GM12878 (cell line): ENCODE results near the gene SLC22A3. TPM values are rescaled to one million over a fixed set of nuclear protein-coding genes. Genes with fewer than 3 reads are reported as not detected.

ENCODE experiments used
- ATAC-seq: fragments of 200-7000 bp; cut with Tn5 transposase; 3 replicates; pipeline ENCODE4 v1.9.1; 2020; ENCODE audit warnings: mild to moderate bottlenecking, moderate library complexity
- BruUV-seq: library from RNA; stranded (reverse); fragments of 400-500 nt; replicated peaks from 2 replicates; lab custom pipeline; 2021; lab: Mats Ljungman, UMichigan
- CTCF ChIA-PET: fragments of 300-600 bp; sonication (Branson Sonifier 250); formaldehyde crosslinking; extraction: SDS; loops from one replicate; lab custom pipeline; 2021; ENCODE audit warnings: inconsistent platforms; lab: Yijun Ruan, JAX
- POLR2A ChIA-PET: fragments of 350-600 bp; formaldehyde crosslinking; extraction: SDS; loops from one replicate; lab custom pipeline; 2021; ENCODE audit warnings: inconsistent platforms; lab: Charles Lee
- RAD21 ChIA-PET: fragments of 300-600 bp; sonication (Branson Sonifier 250); formaldehyde crosslinking; loops from one replicate; lab custom pipeline; 2023; ENCODE audit warnings: antibody characterized with exemption; ENCODE audit not compliant: unreplicated experiment; lab: Charles Lee
- SMC1A ChIA-PET: fragments of 300-600 bp; sonication (Branson Sonifier 250); formaldehyde crosslinking; loops from one replicate; lab custom pipeline; 2023; ENCODE audit not compliant: unreplicated experiment, uncharacterized antibody; lab: Charles Lee
- DNase-seq: peaks from one replicate; pipeline ENCODE4 v3.0.0-alpha.2; 2011; ENCODE audit warnings: low read depth, low spot score
- FAIRE-seq: peaks from 3 replicates; lab custom pipeline; 2011; peaks lifted over from hg19 to GRCh38; lab: Jason Lieb, UNC
- H2AFZ ChIP-seq: 2 replicates; pipeline ENCODE4 v1.6.0; 2011; ENCODE audit warnings: low read depth, low read length, control low read depth; ENCODE audit not compliant: control insufficient read depth
- H3K27ac ChIP-seq: 2 replicates; pipeline ENCODE4 v1.5.1; 2011; ENCODE audit warnings: control low read depth; ENCODE audit not compliant: control insufficient read depth, insufficient read depth
- H3K27me3 ChIP-seq, 2 experiments: replicated peaks in 1 of 2; 2 replicates each; pipeline versions ENCODE4 v1.6.0 to v1.6.1; 2011; ENCODE audit warnings: low read length in 1 of 2; ENCODE audit not compliant: control insufficient read depth in 2 of 2, insufficient read depth in 2 of 2
- H3K36me3 ChIP-seq, 2 experiments: 2 replicates each; pipeline ENCODE4 v1.5.1; 2011; ENCODE audit warnings: low read length in 1 of 2; ENCODE audit not compliant: control insufficient read depth in 2 of 2, insufficient read depth in 2 of 2
- H3K4me1 ChIP-seq: 2 replicates; pipeline ENCODE4 v1.6.1; 2011; ENCODE audit warnings: mild to moderate bottlenecking, low read length, moderate library complexity, mixed read lengths; ENCODE audit not compliant: control insufficient read depth, insufficient read depth
- H3K4me2 ChIP-seq: 2 replicates; pipeline ENCODE4 v1.6.0; 2011; ENCODE audit warnings: control low read depth; ENCODE audit not compliant: control insufficient read depth, insufficient read depth
- H3K4me3 ChIP-seq: fragments of 200-600 bp; sonication (generic); 2 replicates; pipeline ENCODE4 v1.5.1; 2016
- H3K79me2 ChIP-seq: 2 replicates; pipeline ENCODE4 v1.6.0; 2011; ENCODE audit warnings: low read length; ENCODE audit not compliant: control insufficient read depth, insufficient read depth
- H3K9ac ChIP-seq: 2 replicates; pipeline ENCODE4 v1.8.0; 2011; ENCODE audit warnings: low read length, control low read depth, mixed read lengths; ENCODE audit not compliant: control insufficient read depth, insufficient read depth
- H3K9me3 ChIP-seq: replicated peaks from 3 replicates; pipeline ENCODE4 v1.5.1; 2011; ENCODE audit warnings: mild to moderate bottlenecking, low read length; ENCODE audit not compliant: control insufficient read depth, insufficient read depth
- H4K20me1 ChIP-seq: 2 replicates; pipeline ENCODE4 v1.6.0; 2011; ENCODE audit not compliant: control insufficient read depth, insufficient read depth
- CHD4 ChIP-seq: fragments of 200-600 bp; sonication (generic); IDR thresholded peaks from 2 replicates; pipeline ENCODE4 v1.6.1; 2016; ENCODE audit warnings: mild to moderate bottlenecking
- CREB1 ChIP-seq: IDR thresholded peaks from 2 replicates; pipeline ENCODE4 v1.6.1; 2012; ENCODE audit warnings: low read depth, mild to moderate bottlenecking, inconsistent platforms
- CREM ChIP-seq: IDR thresholded peaks from 2 replicates; pipeline ENCODE4 v1.6.1; 2014; ENCODE audit warnings: antibody characterized with exemption, low read depth
- EP300 ChIP-seq, 2 experiments: fragments of 150-350 bp in 1 of 2; IDR thresholded peaks; 2 replicates each; pipeline ENCODE4 v1.6.1; 2011 to 2012; ENCODE audit warnings: low read depth in 2 of 2, low read length in 2 of 2, borderline replicate concordance in 1 of 2, improper control_type of control experiment in 1 of 2, inconsistent platforms in 1 of 2; ENCODE audit not compliant: control insufficient read depth in 1 of 2
- ETV6 ChIP-seq, 2 experiments: fragments of 450-650 bp in 1 of 2; IDR thresholded peaks in 1 of 2; conservative IDR thresholded peaks in 1 of 2; 2 replicates each; pipeline ENCODE4 v1.6.1; 2014; ENCODE audit warnings: antibody characterized with exemption in 1 of 2, borderline replicate concordance in 1 of 2, low read depth in 1 of 2, mild to moderate bottlenecking in 1 of 2, moderate library complexity in 1 of 2
- FOXK2 ChIP-seq: fragments of 450-650 bp; IDR thresholded peaks from 2 replicates; pipeline ENCODE4 v1.6.1; 2017; ENCODE audit warnings: mild to moderate bottlenecking, moderate library complexity
- GATAD2B ChIP-seq: fragments of 450-650 bp; conservative IDR thresholded peaks from 2 replicates; pipeline ENCODE4 v1.6.1; 2017; ENCODE audit warnings: low read depth, mild to moderate bottlenecking, moderate library complexity
- IRF4 ChIP-seq: IDR thresholded peaks from 2 replicates; pipeline ENCODE4 v1.6.1; 2011; ENCODE audit warnings: low read depth, low read length
- NBN ChIP-seq: fragments of 450-650 bp; IDR thresholded peaks from 2 replicates; pipeline ENCODE4 v1.6.1; 2016
- RBBP5 ChIP-seq: fragments of 200-600 bp; sonication (generic); conservative IDR thresholded peaks from 2 replicates; pipeline ENCODE4 v1.6.1; 2016
- RELA ChIP-seq: fragments of 450-650 bp; IDR thresholded peaks from 2 replicates; pipeline ENCODE4 v1.8.0; 2014; ENCODE audit warnings: borderline replicate concordance; ENCODE audit not compliant: partially characterized antibody
- SREBF1 ChIP-seq: IDR thresholded peaks from 2 replicates; pipeline ENCODE4 v1.6.1; 2012; ENCODE audit warnings: mild to moderate bottlenecking, low read length
- YBX1 ChIP-seq: fragments of 450-650 bp; IDR thresholded peaks from 2 replicates; pipeline ENCODE4 v1.6.1; 2016; ENCODE audit warnings: antibody characterized with exemption
- ZNF217 ChIP-seq: fragments of 450-650 bp; IDR thresholded peaks from 2 replicates; pipeline ENCODE4 v1.6.1; 2017; ENCODE audit warnings: antibody characterized with exemption, mild to moderate bottlenecking
- WGBS: methylation state at CpG from one replicate; pipeline ENCODE4 v1.1.6; 2016; ENCODE audit warnings: low lambda C conversion rate; ENCODE audit not compliant: insufficient replicate concordance, insufficient coverage; ENCODE audit errors: missing lambda C conversion rate; 5-methylcytosine and 5-hydroxymethylcytosine counted together
- in situ Hi-C: fragments of 300-500 bp; cut with MboI; formaldehyde crosslinking; loops from 9 replicates; pipeline ENCODE4 v1.14.3; 2018; ENCODE audit warnings: mixed read lengths
- intact Hi-C: fragments of 100-400 bp; cut with micrococcal nuclease; formaldehyde crosslinking; loops from one replicate; pipeline ENCODE4 v1.14.2; 2022; ENCODE audit not compliant: unreplicated experiment
- polyA plus RNA-seq, 11 experiments: library from polyadenylated mRNA; depleted of rRNA in 4 of 11; unstranded in 6 of 11; stranded (reverse) in 5 of 11; fragments of >200 nt; fragmentation: Nextera tagmentation in 4 of 11; fragmentation: Illumina TruSeq in 1 of 11; extraction: Ambion mirVana in 4 of 11; extraction: Trizol in 1 of 11; gene quantifications; 1 replicate in 1 of 11; 2 replicates in 10 of 11; pipeline versions ENCODE4 v1.2.1 to v1.2.3, GENCODE V29; 2011 to 2016; ENCODE audit warnings: inconsistent platforms in 2 of 11, missing spikeins in 2 of 11, low read depth in 1 of 11
- total RNA-seq, 4 experiments: library from RNA; depleted of rRNA in 3 of 4; stranded (reverse); fragments of >200 nt in 3 of 4; fragmentation: Illumina TruSeq in 1 of 4; extraction: Trizol in 1 of 4; gene quantifications; 2 replicates each; pipeline versions ENCODE4 v1.2.1 to v1.2.3, GENCODE V29; 2013 to 2021
- TF ChIP-seq, protein P1 (sequence below): IDR thresholded peaks from 2 replicates; pipeline ENCODE4 v1.6.1; 2011; ENCODE audit warnings: borderline replicate concordance, low read depth, mild to moderate bottlenecking, moderate library complexity, mixed read lengths, low read length; ENCODE audit not compliant: insufficient read depth; ENCODE audit errors: extremely low read length
- TF ChIP-seq, protein P2 (sequence below): IDR thresholded peaks from 2 replicates; pipeline ENCODE4 v1.6.1; 2011; ENCODE audit warnings: mild to moderate bottlenecking, low read depth, low read length, moderate library complexity; ENCODE audit not compliant: insufficient replicate concordance

Gene SLC22A3
- total and polyA plus RNA-seq, 10 of the 15 experiments (the other 5 are each of a cell fraction or from before 2014, with no cell fraction given) = 0.07 to 0.15 TPM; not detected in 8

DNA sequence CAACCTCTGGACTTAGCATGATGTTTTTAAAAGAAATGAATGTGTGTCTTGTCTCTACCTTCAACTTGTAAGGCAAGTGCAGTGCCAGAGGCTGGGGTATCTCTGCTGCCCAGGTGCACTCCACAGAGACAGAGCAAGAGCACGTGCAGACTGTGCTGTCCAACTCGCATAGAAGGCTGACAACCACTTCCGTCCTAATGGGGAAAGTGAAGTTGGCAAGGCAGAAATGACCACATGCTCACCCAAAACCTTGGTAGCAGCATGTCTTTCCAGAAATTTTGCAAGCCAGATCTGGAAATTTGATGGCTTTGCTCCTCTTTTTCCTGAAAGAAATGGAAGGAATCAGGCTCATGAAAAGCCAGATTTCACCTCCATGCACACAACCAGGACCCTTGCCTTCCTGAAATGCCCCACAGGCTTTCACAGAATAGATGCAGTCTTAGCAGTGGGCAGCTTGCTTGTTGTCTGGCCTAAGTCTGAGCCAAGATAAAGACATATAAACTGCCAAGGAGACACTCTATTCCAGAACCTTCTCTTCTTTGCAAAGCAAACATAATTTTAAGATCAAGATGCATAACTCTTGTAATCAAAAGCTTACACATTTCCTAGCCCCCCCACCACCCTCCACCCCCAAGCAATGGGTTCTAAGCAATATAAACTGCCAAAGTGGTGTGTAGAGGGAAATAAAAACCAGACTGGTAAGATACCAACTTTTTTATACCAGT is 26.8 kb downstream of the SLC22A3 start:
- in situ Hi-C loops = no loop called here
- CTCF ChIA-PET = no interaction called here

More for the DNA sequence above, 26.8 kb downstream of the SLC22A3 start:
- Histone ChIP-seq H4K20me1 (no peaks in the 10 kb centered on the region), H2AFZ (no peak overlapping the region), H3K27ac (no peak overlapping the region), H3K79me2 (no peaks in the 10 kb centered on the region), H3K4me2 (no peak overlapping the region), H3K9me3 (no peaks in the 10 kb centered on the region), H3K4me1 (no peaks in the 10 kb centered on the region), H3K27me3 (no peaks in the 10 kb centered on the region), H3K36me3 (no peaks in the 10 kb centered on the region), H3K4me3 (no peak overlapping the region), H3K9ac (no peak overlapping the region)
- ChIA-PET POLR2A (no interaction called here), RAD21 (no interaction called here), SMC1A (no interaction called here)
- BruUV-seq = no TSS peak
- FAIRE-seq (no peak), ATAC-seq (no peak), DNase-seq (no peak)
- intact Hi-C loops = no loop called here
- 10% methylated on average over 3 of the region's 3 CpGs for WGBS
- TF ChIP-seq YBX1 (no peak), ETV6 (conservative IDR thresholded peaks at IDR 0.05 in 1 of 2, IDR thresholded peaks at IDR 0.05 in 1 of 2; ENCODE audit: borderline replicate concordance in 1 of 2, low read depth in 1 of 2) (no peak), CREM (no peak), CREB1 (no peak), ZNF217 (no peak), IRF4 (no peak), SREBF1 (no peak), EP300 (IDR thresholded peaks at IDR 0.05; ENCODE audit: borderline replicate concordance in 1 of 2, control insufficient read depth in 1 of 2, low read depth in 2 of 2, low read length in 2 of 2) (no peak), FOXK2 (no peak), RELA (no peak), CHD4 (no peak), NBN (no peak), GATAD2B (no peak), RBBP5 (no peak)
- TF ChIP-seq, protein P1, sequence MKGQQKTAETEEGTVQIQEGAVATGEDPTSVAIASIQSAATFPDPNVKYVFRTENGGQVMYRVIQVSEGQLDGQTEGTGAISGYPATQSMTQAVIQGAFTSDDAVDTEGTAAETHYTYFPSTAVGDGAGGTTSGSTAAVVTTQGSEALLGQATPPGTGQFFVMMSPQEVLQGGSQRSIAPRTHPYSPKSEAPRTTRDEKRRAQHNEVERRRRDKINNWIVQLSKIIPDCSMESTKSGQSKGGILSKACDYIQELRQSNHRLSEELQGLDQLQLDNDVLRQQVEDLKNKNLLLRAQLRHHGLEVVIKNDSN = no peak
- TF ChIP-seq, protein P2, sequence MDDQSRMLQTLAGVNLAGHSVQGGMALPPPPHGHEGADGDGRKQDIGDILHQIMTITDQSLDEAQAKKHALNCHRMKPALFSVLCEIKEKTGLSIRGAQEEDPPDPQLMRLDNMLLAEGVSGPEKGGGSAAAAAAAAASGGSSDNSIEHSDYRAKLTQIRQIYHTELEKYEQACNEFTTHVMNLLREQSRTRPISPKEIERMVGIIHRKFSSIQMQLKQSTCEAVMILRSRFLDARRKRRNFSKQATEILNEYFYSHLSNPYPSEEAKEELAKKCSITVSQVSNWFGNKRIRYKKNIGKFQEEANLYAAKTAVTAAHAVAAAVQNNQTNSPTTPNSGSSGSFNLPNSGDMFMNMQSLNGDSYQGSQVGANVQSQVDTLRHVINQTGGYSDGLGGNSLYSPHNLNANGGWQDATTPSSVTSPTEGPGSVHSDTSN = no peak
